HL-60 (cell line): ENCODE results near the gene SUPT6H.

Experiments used
- DNase-seq, 2 experiments: peaks; one replicate each; pipeline ENCODE4 v3.0.0-alpha.2; 2010 to 2020; ENCODE audit warnings: low read depth in 1 of 2, low spot score in 1 of 2
- H3K27ac ChIP-seq: fragments of 250-450 bp; sonication (Bioruptor Pico); replicated peaks from 2 replicates; pipeline ENCODE4 v1.5.1; 2020; ENCODE audit warnings: mild to moderate bottlenecking, moderate library complexity
- H3K27me3 ChIP-seq: fragments of 250-450 bp; sonication (Bioruptor Pico); 2 replicates; pipeline ENCODE4 v1.5.1; 2021; ENCODE audit warnings: mild to moderate bottlenecking, moderate library complexity; ENCODE audit not compliant: insufficient read depth, poor library complexity, severe bottlenecking
- H3K4me3 ChIP-seq: replicated peaks from 2 replicates; pipeline ENCODE4 v1.5.1; 2011; ENCODE audit warnings: mild to moderate bottlenecking, control low read depth, low read length; ENCODE audit not compliant: insufficient read depth
- CTCF ChIP-seq: IDR thresholded peaks from one replicate; pipeline ENCODE4 v1.5.1; 2011; ENCODE audit warnings: low read length, control low read depth, inconsistent platforms; ENCODE audit not compliant: insufficient read depth
- GABPA ChIP-seq: IDR thresholded peaks from 2 replicates; pipeline ENCODE4 v1.6.1; 2012; ENCODE audit warnings: low read depth
- POLR2AphosphoS5 ChIP-seq: IDR thresholded peaks from 2 replicates; pipeline ENCODE4 v1.6.1; 2012; ENCODE audit warnings: low read depth
- REST ChIP-seq: IDR thresholded peaks from 2 replicates; pipeline ENCODE4 v1.6.1; 2012; ENCODE audit warnings: low read depth; ENCODE audit not compliant: insufficient replicate concordance
- SPI1 ChIP-seq: IDR thresholded peaks from 2 replicates; pipeline ENCODE4 v1.6.1; 2012; ENCODE audit warnings: low read depth, mild to moderate bottlenecking, borderline replicate concordance

The SUPT6H gene

GRCh38 chr17:28702752-28703150 lies 40.7 kb downstream of the SUPT6H start:
- no peak overlapping the region for H3K4me3 ChIP-seq
- TF ChIP-seq REST (no peak), CTCF (no peak), POLR2AphosphoS5 (no peak)
- no peak overlapping the region for H3K27ac ChIP-seq
- H3K27me3 ChIP-seq, result no peaks in the 10 kb centered on the region
- DNase-seq, result no peak

GRCh38 chr17:28703552-28704218 lies 41.7 kb downstream of the SUPT6H start:
- no peak for DNase-seq

More at GRCh38 chr17:28703552-28704218, 41.7 kb downstream of the SUPT6H start:
- no peak overlapping the region for H3K4me3 ChIP-seq
- TF ChIP-seq SPI1 (no peak), POLR2AphosphoS5 (no peak), CTCF (no peak), REST (no peak), GABPA (no peak)
- H3K27me3 ChIP-seq, result no peaks in the 10 kb centered on the region
- no peak overlapping the region for H3K27ac ChIP-seq
